NB4 (cell line): ENCODE data around the gene ANTXR1.

Experiments used
- DNase-seq: peaks from one replicate; pipeline ENCODE4 v3.0.0; 2010; ENCODE audit warnings: low read depth
- H3K4me3 ChIP-seq: one replicate; pipeline ENCODE4 v1.5.1; 2011; ENCODE audit warnings: mild to moderate bottlenecking, low read depth, low read length, moderate library complexity
- CTCF ChIP-seq: IDR thresholded peaks from one replicate; pipeline ENCODE4 v1.5.1; 2012; ENCODE audit warnings: low read depth, low read length
- MAX ChIP-seq: IDR thresholded peaks from 2 replicates; pipeline ENCODE4 v1.6.1; 2011; ENCODE audit warnings: low read depth, low read length
- MYC ChIP-seq: IDR thresholded peaks from 2 replicates; pipeline ENCODE4 v1.6.1; 2011; ENCODE audit warnings: low read depth, low read length
- POLR2A ChIP-seq: IDR thresholded peaks from 2 replicates; pipeline ENCODE4 v1.6.1; 2011; ENCODE audit warnings: mild to moderate bottlenecking; ENCODE audit not compliant: insufficient read length; ENCODE audit errors: extremely low read depth

Gene ANTXR1

GRCh38 chr2:69022548-69022947 is 9.6 kb downstream of the ANTXR1 start:
- H3K4me3 ChIP-seq, result no peak overlapping the region
- DNase-seq, result no peak
- TF ChIP-seq MAX, result no peak
- no peak for TF ChIP-seq POLR2A
- TF ChIP-seq CTCF, result no peak
- no peak for TF ChIP-seq MYC

GRCh38 chr2:69023236-69023635 is 10.3 kb downstream of the ANTXR1 start:
- TF ChIP-seq CTCF (no peak), POLR2A (no peak), MAX (no peak), MYC (no peak)
- no peak for DNase-seq
- no peak overlapping the region for H3K4me3 ChIP-seq

- DNase-seq, result peak; percentile 79
- no peak overlapping the region for H3K4me3 ChIP-seq
- TF ChIP-seq MYC (no peak), CTCF (peak; percentile 81)
Observed at GRCh38 chr2:69026026-69026425, 13.0 kb downstream of the ANTXR1 start.

- TF ChIP-seq MAX (no peak), MYC (no peak), POLR2A (no peak), CTCF (no peak)
- no peak for DNase-seq
Observed at GRCh38 chr2:69026691-69027459, 13.9 kb downstream of the ANTXR1 start.

GRCh38 chr2:69030800-69031428 is 17.9 kb downstream of the ANTXR1 start:
- no peak overlapping the region for H3K4me3 ChIP-seq
- DNase-seq, result no peak
- TF ChIP-seq POLR2A, result no peak
- TF ChIP-seq CTCF, result no peak
- TF ChIP-seq MAX, result no peak
- TF ChIP-seq MYC, result no peak

More at GRCh38 chr2:69026691-69027459, 13.9 kb downstream of the ANTXR1 start:
- H3K4me3 ChIP-seq, result no peak overlapping the region

- no peak for DNase-seq
Observed at GRCh38 chr2:69031466-69031865, 18.5 kb downstream of the ANTXR1 start.

More at GRCh38 chr2:69031466-69031865, 18.5 kb downstream of the ANTXR1 start:
- no peak for TF ChIP-seq MAX
- TF ChIP-seq CTCF, result no peak
- no peak for TF ChIP-seq MYC
- no peak for TF ChIP-seq POLR2A
- no peak overlapping the region for H3K4me3 ChIP-seq
